SJCRH30 (cell line): ENCODE measurements around the gene IRAK2. TPM values are rescaled to one million over a fixed set of nuclear protein-coding genes. Genes with fewer than 3 reads are reported as not detected.

Experiments used
- DNase-seq, 2 experiments: peaks; one replicate each; pipeline ENCODE4 v3.0.0-alpha.2; 2015 to 2020
- H3K27ac ChIP-seq: fragments of 250-450 bp; sonication (Bioruptor Pico); 2 replicates; pipeline ENCODE4 v1.5.1; 2020; ENCODE audit warnings: mild to moderate bottlenecking, moderate library complexity
- H3K27me3 ChIP-seq: fragments of 250-450 bp; sonication (Bioruptor Pico); 2 replicates; pipeline ENCODE4 v1.5.1; 2020; ENCODE audit warnings: mild to moderate bottlenecking, moderate library complexity
- H3K36me3 ChIP-seq: fragments of 250-450 bp; sonication (Bioruptor Pico); 2 replicates; pipeline ENCODE4 v1.5.1; 2020; ENCODE audit warnings: mild to moderate bottlenecking, moderate library complexity
- H3K4me1 ChIP-seq: fragments of 250-450 bp; sonication (Bioruptor Pico); 2 replicates; pipeline ENCODE4 v1.5.1; 2020; ENCODE audit warnings: mild to moderate bottlenecking, moderate library complexity
- H3K4me3 ChIP-seq: fragments of 250-450 bp; sonication (Bioruptor Pico); 2 replicates; pipeline ENCODE4 v1.5.1; 2020; ENCODE audit warnings: mild to moderate bottlenecking, moderate library complexity
- H3K9me3 ChIP-seq: fragments of 250-450 bp; sonication (Bioruptor Pico); replicated peaks from 2 replicates; pipeline ENCODE4 v1.5.1; 2020; ENCODE audit warnings: mild to moderate bottlenecking, moderate library complexity
- total RNA-seq: library from RNA; depleted of rRNA; stranded (reverse); fragments of >200 nt; shearing (Covaris generic); gene quantifications from 2 replicates; pipeline ENCODE4 v1.2.3, GENCODE V29; 2014

IRAK2 gene
- total RNA-seq, 1 experiment from 2014 or later = 8.1 TPM

DNA sequence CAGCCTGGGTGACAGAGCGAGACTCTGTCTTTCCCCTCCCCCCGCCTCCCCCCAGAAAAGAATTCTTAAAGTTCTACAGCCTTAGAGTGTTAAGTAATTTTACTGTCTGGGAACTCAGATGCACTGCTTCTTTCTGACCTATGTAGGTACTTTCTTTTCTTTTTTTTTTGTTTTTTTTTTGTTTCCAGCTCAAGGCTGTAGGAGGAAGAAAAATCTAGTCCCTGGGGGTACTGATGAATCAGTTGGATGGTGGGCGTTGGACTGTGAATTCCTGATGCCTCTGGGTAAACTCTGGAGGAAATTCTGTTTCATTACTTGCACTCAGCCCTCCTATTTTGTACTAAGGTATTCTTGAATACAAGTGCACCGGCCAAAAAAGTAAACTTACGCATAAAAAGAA, 117.2 kb downstream of the IRAK2 start:
- H3K36me3 ChIP-seq = peaks cover 7% of the 10 kb centered on the region
- no peaks in the 10 kb centered on the region for H3K27me3 ChIP-seq
- no peaks in the 10 kb centered on the region for H3K9me3 ChIP-seq
- H3K4me1 ChIP-seq = no peaks in the 10 kb centered on the region
- H3K4me3 ChIP-seq = no peak overlapping the region
- no peak for DNase-seq
- no peak overlapping the region for H3K27ac ChIP-seq

DNA sequence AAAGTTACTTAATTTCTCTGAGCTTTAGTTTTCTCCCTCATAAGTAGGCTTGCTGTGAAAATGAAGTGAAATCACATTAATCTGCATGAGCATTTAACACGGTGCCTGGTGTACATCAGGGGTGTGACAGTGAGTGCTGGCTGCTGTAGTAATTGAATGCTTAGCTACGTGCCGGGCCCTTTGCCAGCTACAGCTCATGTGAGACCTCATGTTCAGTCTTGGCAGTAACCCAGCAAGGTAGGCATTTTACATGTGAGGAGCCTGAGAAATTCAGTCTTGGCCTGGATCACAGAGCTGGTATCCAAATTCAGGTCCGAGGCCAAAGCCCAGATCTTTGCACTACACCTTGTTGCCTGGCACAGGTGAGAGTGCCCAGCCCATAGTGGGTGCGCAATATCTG, 118.9 kb downstream of the IRAK2 start:
- Histone ChIP-seq H3K36me3 (peaks cover 7% of the 10 kb centered on the region; the same call in 1 of the 2 replicates), H3K4me1 (no peaks in the 10 kb centered on the region), H3K4me3 (no peak overlapping the region), H3K27me3 (no peaks in the 10 kb centered on the region), H3K27ac (no peak overlapping the region), H3K9me3 (no peaks in the 10 kb centered on the region)
- no peak for DNase-seq

DNA sequence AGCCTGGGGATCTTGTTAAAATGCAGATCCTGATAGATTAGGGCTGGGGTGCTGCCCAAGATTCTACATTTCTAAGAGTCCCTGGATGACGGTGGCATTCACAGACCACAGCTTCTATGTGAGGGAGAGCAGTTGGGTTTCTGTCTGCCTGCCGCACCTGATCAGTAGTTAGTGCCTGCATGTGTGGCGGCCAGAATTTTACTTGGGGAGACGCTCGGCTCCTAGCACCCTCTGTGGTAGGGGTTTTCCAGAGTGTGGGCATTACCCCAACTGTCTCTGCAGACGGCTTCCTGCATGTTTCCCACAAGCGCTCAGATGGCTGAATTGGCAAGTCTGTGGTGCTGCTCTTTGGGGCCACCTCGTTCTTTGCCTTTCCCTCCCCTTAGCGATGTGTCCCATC, 119.8 kb downstream of the IRAK2 start:
- H3K4me1 ChIP-seq = no peaks in the 10 kb centered on the region
- no peaks in the 10 kb centered on the region for H3K27me3 ChIP-seq
- H3K36me3 ChIP-seq = 0 out of 2 replicates have a peak, but pooled peaks cover 7% of the 10 kb centered on the region
- no peak overlapping the region for H3K27ac ChIP-seq
- no peak overlapping the region for H3K4me3 ChIP-seq
- DNase-seq = no peak
- H3K9me3 ChIP-seq = no peaks in the 10 kb centered on the region

DNA sequence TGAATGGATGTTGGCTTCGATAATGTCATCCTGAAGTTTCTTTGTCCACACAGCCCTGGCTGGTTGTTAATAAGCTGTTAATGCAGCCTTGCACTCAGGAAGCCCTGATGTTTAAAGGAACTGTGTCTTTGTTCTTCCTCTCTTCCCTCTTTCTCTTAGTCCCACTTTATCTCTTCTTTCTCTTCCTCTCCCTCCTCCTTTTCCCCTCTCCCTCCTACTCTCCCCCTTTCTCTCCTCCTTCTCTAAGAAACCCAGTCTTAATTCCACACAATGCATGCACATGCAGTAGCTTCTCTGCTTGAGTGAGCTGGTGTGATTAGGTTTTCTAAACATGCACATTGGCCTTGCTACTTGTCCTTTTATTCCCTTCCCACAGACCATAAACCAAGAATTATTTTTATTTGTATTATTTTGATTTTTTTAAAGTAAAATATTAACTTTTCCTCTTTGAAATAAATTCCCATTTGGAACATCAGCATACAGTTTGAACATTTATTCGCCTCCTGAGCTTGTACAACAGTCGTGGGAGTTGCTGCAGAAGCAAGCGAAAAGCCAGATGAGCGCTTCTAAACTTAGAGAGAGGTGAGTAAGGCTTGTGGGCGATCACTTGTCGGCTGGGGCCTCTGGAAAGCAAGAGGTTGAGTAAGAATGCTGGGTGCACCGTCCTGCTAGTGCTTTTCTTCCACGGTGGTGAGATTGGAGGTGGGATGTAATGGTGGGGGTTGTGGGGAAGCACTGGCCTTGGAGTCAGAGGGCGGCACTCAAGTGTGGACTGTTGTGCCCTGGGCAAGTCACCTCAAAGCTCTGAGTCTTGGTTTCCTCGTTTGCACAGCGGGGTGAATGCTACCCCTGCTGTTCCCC, 120.8 kb downstream of the IRAK2 start:
- Histone ChIP-seq H3K27me3 (no peaks in the 10 kb centered on the region), H3K36me3 (0 out of 2 replicates have a peak, but pooled peaks cover 5% of the 10 kb centered on the region), H3K4me1 (no peaks in the 10 kb centered on the region), H3K4me3 (no peak overlapping the region), H3K9me3 (no peaks in the 10 kb centered on the region), H3K27ac (no peak overlapping the region)
- no peak for DNase-seq

DNA sequence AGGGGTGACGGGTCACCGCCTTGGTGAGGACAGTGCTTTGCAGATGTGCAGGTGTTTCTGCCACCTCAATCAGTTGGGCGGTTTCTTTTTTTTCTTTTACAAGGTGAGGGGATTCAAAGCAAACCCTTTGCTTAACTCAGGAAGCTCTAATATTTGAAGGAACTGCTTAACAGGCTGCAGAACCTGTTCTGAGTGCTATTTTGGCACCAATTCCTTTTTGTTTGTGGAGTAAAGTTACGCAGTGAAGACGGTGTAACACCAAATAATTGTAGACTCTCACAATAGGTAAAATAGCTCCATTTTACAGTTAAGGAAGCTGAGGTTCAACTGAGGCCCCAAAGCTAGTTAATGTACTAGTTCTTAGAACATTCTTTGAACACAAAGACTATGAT, 121.4 kb downstream of the IRAK2 start:
- Histone ChIP-seq H3K4me1 (no peaks in the 10 kb centered on the region), H3K27me3 (no peaks in the 10 kb centered on the region), H3K9me3 (no peaks in the 10 kb centered on the region), H3K4me3 (no peak overlapping the region), H3K27ac (no peak overlapping the region), H3K36me3 (0 out of 2 replicates have a peak, but pooled peaks cover 3% of the 10 kb centered on the region)
- DNase-seq = no peak

DNA sequence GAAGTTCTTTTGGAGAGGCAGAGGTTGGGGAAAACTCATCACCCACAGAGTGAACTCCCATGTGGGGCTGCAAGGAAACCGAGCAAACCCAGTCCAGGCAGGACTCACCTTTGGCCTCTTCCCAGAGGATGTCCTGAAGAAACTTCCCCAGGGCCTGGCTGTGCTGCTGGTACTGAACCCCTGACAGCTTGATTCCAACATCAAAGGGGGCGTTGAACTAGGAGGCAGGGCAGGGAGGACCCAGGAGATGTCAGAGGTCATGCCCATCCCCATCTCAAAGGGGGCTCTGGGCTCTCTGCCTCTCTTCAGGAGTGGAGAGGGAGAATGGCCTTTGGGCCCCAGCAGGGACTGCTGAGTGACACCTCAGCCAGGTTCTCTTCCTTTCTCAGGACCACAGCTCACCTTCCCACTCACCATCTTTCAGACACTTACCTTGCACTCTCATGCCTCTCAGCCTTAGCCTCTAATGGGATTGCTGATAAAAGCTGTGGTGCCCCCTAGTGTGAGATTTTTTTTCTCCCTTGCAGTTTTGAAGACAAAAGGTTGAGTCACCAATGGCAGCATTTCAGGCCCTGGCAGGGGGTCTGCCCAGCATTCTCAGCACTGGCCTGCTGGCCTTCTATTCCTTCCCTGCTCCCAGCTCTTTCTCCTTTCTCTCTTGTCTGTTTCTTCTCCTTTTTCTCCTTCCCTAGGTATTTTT, 122.0 kb downstream of the IRAK2 start:
- Histone ChIP-seq H3K9me3 (no peaks in the 10 kb centered on the region), H3K27ac (no peak overlapping the region), H3K27me3 (no peaks in the 10 kb centered on the region), H3K36me3 (0 out of 2 replicates have a peak, but pooled peaks cover 3% of the 10 kb centered on the region), H3K4me1 (no peaks in the 10 kb centered on the region), H3K4me3 (no peak overlapping the region)
- DNase-seq = peak; percentile 69 to 77

DNA sequence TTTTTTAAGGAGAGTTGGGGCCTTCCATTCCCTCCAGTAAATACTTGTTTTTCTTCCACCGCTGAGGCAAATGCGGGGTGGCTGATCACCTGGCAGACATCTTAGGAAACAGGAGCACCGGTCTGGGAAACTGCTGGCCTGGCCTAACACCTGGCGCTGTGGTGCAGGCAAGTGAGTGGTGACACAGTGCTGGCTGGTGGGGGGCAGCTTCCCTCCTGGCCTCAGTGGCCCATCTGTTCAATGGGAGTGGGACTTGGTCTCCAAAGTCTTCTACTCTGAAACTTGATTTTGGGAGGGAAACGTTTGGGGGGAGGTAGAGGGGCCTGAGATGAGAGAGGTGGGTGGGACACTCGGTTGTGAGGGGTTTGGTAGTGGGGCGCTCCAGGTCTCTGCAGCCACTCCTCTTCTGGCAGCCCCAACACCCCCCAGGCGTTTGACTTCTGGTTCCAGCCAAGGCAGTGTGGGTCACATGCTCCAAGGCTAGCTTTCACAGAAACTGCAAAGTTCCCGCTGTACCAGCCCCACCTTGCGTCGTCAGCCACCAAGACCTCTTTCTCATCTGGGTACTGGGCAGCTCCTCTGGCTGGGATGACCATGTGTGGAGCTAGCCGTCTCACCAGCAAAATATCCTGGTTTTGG, 123.3 kb downstream of the IRAK2 start:
- H3K9me3 ChIP-seq = no peaks in the 10 kb centered on the region

DNA sequence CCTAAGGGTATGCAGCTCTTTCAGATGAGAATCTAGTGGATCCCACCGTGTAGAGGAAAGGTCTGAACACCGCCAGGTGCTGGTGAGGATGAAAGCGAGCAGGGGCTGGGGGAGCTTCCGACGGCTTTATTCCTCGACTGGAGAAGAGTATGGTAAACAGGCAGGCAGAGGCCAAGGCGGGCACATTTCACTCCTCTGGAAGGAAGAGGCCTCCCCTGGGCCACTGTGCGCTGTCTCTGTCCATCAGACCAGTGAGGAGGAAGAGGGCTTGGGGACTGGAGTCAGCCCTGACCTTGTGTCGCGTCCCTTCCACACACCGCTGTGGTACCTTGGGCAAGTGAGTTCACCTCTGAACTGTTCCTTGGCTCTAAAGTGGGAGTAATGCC, 123.8 kb downstream of the IRAK2 start:
- no peaks in the 10 kb centered on the region for H3K36me3 ChIP-seq
- no peaks in the 10 kb centered on the region for H3K4me1 ChIP-seq
- no peaks in the 10 kb centered on the region for H3K27me3 ChIP-seq
- no peak overlapping the region for H3K4me3 ChIP-seq
- no peak for DNase-seq
- no peaks in the 10 kb centered on the region for H3K9me3 ChIP-seq
- H3K27ac ChIP-seq = no peak overlapping the region

More for the DNA sequence above, 123.3 kb downstream of the IRAK2 start:
- DNase-seq = no peak
- Histone ChIP-seq H3K4me3 (no peak overlapping the region), H3K36me3 (no peaks in the 10 kb centered on the region), H3K27me3 (no peaks in the 10 kb centered on the region), H3K4me1 (no peaks in the 10 kb centered on the region), H3K27ac (no peak overlapping the region)

DNA sequence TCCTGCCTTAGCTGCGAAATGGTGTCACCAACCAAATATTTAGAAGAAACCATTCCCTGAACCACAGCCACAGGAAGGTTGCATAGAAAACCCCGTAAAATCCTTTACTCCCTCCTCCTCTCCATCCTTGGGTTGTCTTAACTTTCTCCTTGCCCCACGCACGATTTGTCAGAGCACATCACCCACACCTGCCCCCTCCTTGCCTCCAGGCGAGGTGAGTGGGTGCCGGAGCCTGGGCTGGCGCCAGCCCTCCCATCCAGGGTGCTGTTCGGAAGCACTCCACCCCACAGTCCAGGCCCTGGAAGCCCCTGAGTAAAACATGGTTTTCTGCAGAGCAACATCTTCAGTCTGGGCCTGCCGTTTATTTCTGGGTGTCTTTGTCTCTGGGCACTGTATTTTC, 124.4 kb downstream of the IRAK2 start:
- Histone ChIP-seq H3K9me3 (no peaks in the 10 kb centered on the region), H3K4me3 (no peak overlapping the region), H3K27me3 (no peaks in the 10 kb centered on the region), H3K27ac (no peak overlapping the region), H3K36me3 (no peaks in the 10 kb centered on the region), H3K4me1 (no peaks in the 10 kb centered on the region)
- DNase-seq = no peak

DNA sequence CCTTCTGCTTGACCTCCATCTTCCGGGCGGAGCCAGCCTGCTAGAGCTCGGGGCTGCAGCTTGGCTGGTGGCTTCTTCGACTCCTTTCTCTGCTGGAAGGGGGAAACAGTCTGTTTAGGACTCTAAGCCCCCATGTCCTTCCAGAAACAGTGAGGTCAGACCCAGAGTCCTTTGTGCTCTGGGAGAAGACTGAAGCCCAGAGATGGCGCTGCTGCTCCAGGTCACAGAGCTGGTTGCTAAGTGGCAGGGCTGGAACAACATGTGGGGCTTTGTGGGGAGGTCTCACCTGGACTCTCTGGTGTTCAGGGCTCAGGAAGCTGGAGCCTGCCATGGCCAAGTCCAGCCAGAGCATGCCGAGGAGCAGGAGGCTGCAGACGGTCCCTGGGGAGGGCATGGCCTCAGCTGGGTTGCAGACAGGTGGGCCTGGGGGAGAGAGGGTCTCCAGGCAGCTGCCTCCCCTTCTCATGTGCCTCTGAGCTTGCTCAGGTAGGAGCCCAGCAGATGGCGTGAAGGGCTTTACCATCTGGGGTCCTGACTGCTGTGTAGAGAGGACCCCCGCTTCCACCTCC, 125.2 kb downstream of the IRAK2 start:
- no peaks in the 10 kb centered on the region for H3K9me3 ChIP-seq
- no peak for DNase-seq

DNA sequence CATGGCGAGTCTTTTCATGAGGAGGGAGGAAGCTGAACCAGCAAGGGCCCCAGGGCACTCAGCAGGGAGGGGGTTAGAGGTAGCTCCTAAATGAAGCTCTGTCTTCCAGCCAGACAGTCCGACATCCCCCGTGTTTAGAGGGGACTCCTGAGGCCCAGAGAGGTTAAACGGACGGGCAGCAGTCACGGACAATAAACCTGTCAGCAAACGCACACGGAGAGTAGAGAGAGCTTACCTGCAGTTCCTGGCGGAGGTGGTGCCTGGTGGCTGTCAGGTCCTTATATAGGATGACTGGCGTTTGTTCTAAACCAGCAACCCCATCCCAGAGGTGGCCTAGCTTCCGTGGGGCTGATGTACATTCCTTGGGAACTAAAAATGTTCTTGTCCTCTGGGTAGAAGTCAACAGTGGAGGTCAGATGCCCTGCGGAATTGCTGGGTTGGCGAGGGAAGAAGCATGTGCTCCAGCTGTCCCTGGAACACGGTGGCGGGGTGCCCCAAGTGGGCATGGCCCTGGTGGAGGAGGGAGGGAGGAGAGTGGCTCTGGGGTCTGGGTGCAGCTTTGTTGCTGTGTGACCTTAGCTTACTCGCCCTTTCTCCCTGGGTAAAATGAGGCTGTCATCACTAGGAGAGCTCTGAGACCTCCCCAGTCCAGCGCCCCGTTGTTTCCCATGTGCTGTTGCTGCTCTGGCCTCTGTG, 125.9 kb downstream of the IRAK2 start:
- H3K27ac ChIP-seq = no peak overlapping the region
- no peaks in the 10 kb centered on the region for H3K27me3 ChIP-seq
- H3K4me1 ChIP-seq = no peaks in the 10 kb centered on the region
- no peak for DNase-seq
- H3K4me3 ChIP-seq = no peak overlapping the region
- H3K9me3 ChIP-seq = no peaks in the 10 kb centered on the region
- no peaks in the 10 kb centered on the region for H3K36me3 ChIP-seq

More for the DNA sequence above, 125.2 kb downstream of the IRAK2 start:
- H3K27ac ChIP-seq = no peak overlapping the region
- no peaks in the 10 kb centered on the region for H3K4me1 ChIP-seq
- no peaks in the 10 kb centered on the region for H3K36me3 ChIP-seq
- no peak overlapping the region for H3K4me3 ChIP-seq
- no peaks in the 10 kb centered on the region for H3K27me3 ChIP-seq

DNA sequence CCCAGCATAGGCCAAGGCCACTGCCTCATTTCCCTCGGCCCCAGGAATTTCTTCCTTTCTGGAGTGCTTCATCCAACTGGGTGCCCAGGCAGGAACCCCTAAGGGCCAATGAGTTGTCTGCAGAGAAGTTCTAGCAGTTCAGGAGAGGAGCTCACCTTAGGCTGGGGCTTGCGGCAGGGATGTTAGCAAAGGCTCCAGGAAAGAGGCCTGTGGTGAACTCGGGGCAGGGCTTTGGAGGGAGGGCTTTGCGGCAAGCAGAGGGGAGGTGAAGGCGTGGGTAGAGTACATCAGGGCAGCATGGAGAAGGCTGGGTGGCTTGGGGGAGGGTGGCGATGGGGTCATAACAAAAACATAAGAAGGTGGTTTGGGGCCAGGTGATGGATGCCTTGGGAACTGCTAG, 126.9 kb downstream of the IRAK2 start:
- H3K36me3 ChIP-seq = no peaks in the 10 kb centered on the region
- H3K4me3 ChIP-seq = no peak overlapping the region
- no peak overlapping the region for H3K27ac ChIP-seq
- H3K9me3 ChIP-seq = no peaks in the 10 kb centered on the region
- H3K4me1 ChIP-seq = no peaks in the 10 kb centered on the region
- no peak for DNase-seq
- no peaks in the 10 kb centered on the region for H3K27me3 ChIP-seq

DNA sequence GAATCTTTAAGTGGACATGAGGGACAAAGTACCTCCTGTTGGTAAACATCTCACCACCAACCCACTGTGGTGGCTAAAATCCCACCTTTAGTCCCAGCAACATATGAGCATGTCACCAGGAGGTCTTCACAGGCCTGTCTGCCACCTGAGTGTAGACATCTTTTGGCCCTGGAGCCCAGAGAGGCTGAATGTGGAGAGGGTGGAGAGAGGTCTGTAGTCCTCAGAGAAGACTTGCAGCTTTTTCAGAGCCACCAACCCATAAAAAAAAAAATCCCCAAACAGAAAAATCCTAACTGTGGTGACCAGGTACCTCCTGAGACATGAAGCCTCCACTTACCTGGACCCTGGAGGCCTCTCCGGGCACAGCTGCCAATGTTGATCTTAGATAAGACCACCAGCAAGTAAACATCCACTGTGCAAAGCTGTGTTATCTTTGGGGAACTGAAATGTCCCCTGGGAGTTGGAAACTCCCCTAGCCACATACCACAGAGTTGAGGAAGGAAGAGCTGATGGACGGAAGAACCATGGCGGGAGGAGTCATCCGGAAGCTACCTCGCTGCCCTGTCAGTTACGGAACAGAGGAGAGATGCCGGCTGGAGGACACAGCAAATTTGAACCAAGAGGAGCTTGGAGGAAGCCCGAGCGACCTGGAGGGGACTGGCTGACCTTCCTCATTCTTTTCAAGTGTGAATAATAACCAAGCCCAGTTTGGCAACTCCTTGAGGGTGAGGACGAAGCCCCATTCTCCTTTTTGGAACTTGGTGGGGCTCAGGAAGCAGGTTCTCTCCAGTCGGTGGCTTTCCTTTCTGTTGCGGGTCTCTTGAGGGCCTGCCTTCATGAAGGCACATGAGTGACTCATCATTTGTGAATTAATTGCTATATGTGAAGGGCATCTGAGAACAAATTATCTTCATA, 128.0 kb downstream of the IRAK2 start, which contains the start of gene GHRL:
GHRL (minus strand) TSS at position 443 of the 915 bp plus-strand sequence. CDS start 2,767 bp downstream, outside the sequence.
- H3K27ac ChIP-seq = no peak within 1 kb of the TSS
- no peaks in the 10 kb centered on the region for H3K27me3 ChIP-seq
- no peak for DNase-seq
- no peaks in the 10 kb centered on the region for H3K9me3 ChIP-seq
- H3K4me1 ChIP-seq = no peaks in the 10 kb centered on the region
- no peaks in the 10 kb centered on the region for H3K36me3 ChIP-seq
- H3K4me3 ChIP-seq = no peak within 1 kb of the TSS
